Keratinocyte (primary cell): Measurements from ENCODE around the gene RNASE8. TPM values are rescaled to one million over a fixed set of nuclear protein-coding genes. Genes with fewer than 3 reads are reported as not detected.
A peak's percentile ranks its signal among the peaks of the same experiment; 100 is the strongest.

Source experiments
- DNase-seq: peaks from one replicate; pipeline ENCODE4 v3.0.0-alpha.2; 2011; ENCODE audit warnings: low read depth, missing footprints, low spot score
- FAIRE-seq: peaks from 2 replicates; lab custom pipeline; 2011; peaks lifted over from hg19 to GRCh38; lab: Jason Lieb, UNC
- H2AFZ ChIP-seq: 2 replicates; pipeline ENCODE4 v1.6.0; 2012; ENCODE audit warnings: low read length, control low read depth, inconsistent platforms; ENCODE audit not compliant: control insufficient read depth
- H3K27ac ChIP-seq: 2 replicates; pipeline ENCODE4 v1.5.1; 2011; ENCODE audit warnings: low read length; ENCODE audit not compliant: control insufficient read depth, insufficient read depth
- H3K27me3 ChIP-seq: 3 replicates; pipeline ENCODE4 v1.6.0; 2011; ENCODE audit warnings: low read length; ENCODE audit not compliant: control insufficient read depth, insufficient read depth; ENCODE audit errors: extremely low read depth
- H3K36me3 ChIP-seq, 2 experiments: 2 replicates in 1 of 2; 3 replicates in 1 of 2; pipeline ENCODE4 v1.5.1; 2011; ENCODE audit warnings: low read length in 2 of 2, mild to moderate bottlenecking in 1 of 2; ENCODE audit not compliant: control insufficient read depth in 2 of 2, insufficient read depth in 2 of 2; ENCODE audit errors: extremely low read depth in 1 of 2
- H3K4me1 ChIP-seq: 3 replicates; pipeline ENCODE4 v1.5.1; 2011; ENCODE audit warnings: low read length; ENCODE audit not compliant: control insufficient read depth, insufficient read depth; ENCODE audit errors: extremely low read depth
- H3K4me2 ChIP-seq: 3 replicates; pipeline ENCODE4 v1.6.0; 2011; ENCODE audit warnings: low read depth, low read length; ENCODE audit not compliant: control insufficient read depth, insufficient read depth; ENCODE audit errors: extremely low read depth
- H3K4me3 ChIP-seq, 3 experiments: fragments of 200-600 bp in 1 of 3; sonication (generic) in 1 of 3; 2 replicates in 2 of 3; 3 replicates in 1 of 3; pipeline ENCODE4 v1.5.1; 2011 to 2016; ENCODE audit warnings: low read length in 3 of 3, mild to moderate bottlenecking in 3 of 3, control low read depth in 2 of 3, inconsistent platforms in 1 of 3, low read depth in 1 of 3, mixed read lengths in 1 of 3, mixed run types in 1 of 3, moderate library complexity in 1 of 3; ENCODE audit not compliant: control insufficient read depth in 2 of 3, insufficient read depth in 2 of 3; ENCODE audit errors: extremely low read depth in 1 of 3
- H3K79me2 ChIP-seq: 2 replicates; pipeline ENCODE4 v1.6.0; 2012; ENCODE audit warnings: low read length; ENCODE audit not compliant: control insufficient read depth, insufficient read depth
- H3K9ac ChIP-seq: 3 replicates; pipeline ENCODE4 v1.6.0; 2011; ENCODE audit warnings: low read length; ENCODE audit not compliant: control insufficient read depth, insufficient read depth; ENCODE audit errors: extremely low read depth
- H3K9me1 ChIP-seq: 3 replicates; pipeline ENCODE4 v1.6.0; 2011; ENCODE audit warnings: low read length; ENCODE audit not compliant: control insufficient read depth, insufficient read depth; ENCODE audit errors: extremely low read depth
- H3K9me3 ChIP-seq: 2 replicates; pipeline ENCODE4 v1.5.1; 2012; ENCODE audit warnings: low read depth, low read length; ENCODE audit not compliant: control insufficient read depth
- H4K20me1 ChIP-seq: 3 replicates; pipeline ENCODE4 v1.6.0; 2011; ENCODE audit warnings: low read length; ENCODE audit not compliant: control insufficient read depth, insufficient read depth; ENCODE audit errors: extremely low read depth
- EZH2 ChIP-seq: IDR thresholded peaks from one replicate; pipeline ENCODE4 v1.6.1; 2012; ENCODE audit warnings: inconsistent platforms, mild to moderate bottlenecking, low read length, moderate library complexity
- dilution Hi-C: fragments of 300-500 bp; cut with MboI; formaldehyde crosslinking; loops from one replicate; pipeline ENCODE4 v1.7.0; 2020; ENCODE audit warnings: low sequenced_read_pairs; ENCODE audit not compliant: extremely low pct_ligation_motif_present
- polyA plus RNA-seq, 5 experiments: library from polyadenylated mRNA; depleted of rRNA in 3 of 5; stranded (reverse) in 3 of 5; stranded (forward) in 1 of 5; unstranded in 1 of 5; fragments of >200 nt; gene quantifications; 1 replicate in 1 of 5; 2 replicates in 3 of 5; 3 replicates in 1 of 5; pipeline versions ENCODE4 v1.2.1 to v1.2.3, GENCODE V29; 2011 to 2012; ENCODE audit warnings: missing spikeins in 2 of 5, low read depth in 1 of 5, low replicate concordance in 1 of 5
- TF ChIP-seq, protein P1 (sequence below), 3 experiments: IDR thresholded peaks in 1 of 3; conservative IDR thresholded peaks in 1 of 3; optimal IDR thresholded peaks in 1 of 3; 2 replicates in 2 of 3; 3 replicates in 1 of 3; pipeline versions ENCODE3 to v1.5.1; 2011; ENCODE audit warnings: low read length in 3 of 3, mild to moderate bottlenecking in 3 of 3, moderate library complexity in 2 of 3, control low read depth in 1 of 3, inconsistent platforms in 1 of 3; ENCODE audit not compliant: insufficient read depth in 2 of 3; ENCODE audit errors: extremely low read depth in 1 of 3

The RNASE8 gene
- polyA plus RNA-seq, 1 donor (not counting 4 experiments of a cell fraction or from before 2014, with no cell fraction given) = not detected

DNA sequence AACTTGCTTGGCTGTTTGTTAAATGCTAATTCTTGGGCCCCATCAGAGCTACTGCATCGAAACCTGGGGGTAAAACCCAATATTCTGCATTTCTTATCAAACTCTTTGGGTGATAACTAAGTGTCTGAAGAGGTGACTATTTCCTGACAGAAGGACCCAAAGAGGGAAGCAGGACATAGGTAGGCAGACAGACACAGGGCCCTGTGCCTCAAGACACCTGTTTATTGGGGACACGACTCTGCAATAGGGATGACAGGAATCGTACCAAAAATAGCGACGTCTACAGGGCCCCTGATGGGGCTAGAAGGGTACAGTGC lies 32.2 kb downstream of the RNASE8 start:
- Histone ChIP-seq H3K9ac (no peak overlapping the region), H3K4me1 (peaks cover 9% of the 10 kb centered on the region), H3K9me3 (no peaks in the 10 kb centered on the region), H3K4me2 (no peak overlapping the region), H3K79me2 (peaks cover 7% of the 10 kb centered on the region), H3K9me1 (no peaks in the 10 kb centered on the region), H3K4me3 (no peak overlapping the region), H3K27ac (no peak overlapping the region), H3K27me3 (no peaks in the 10 kb centered on the region), H4K20me1 (peaks cover 4% of the 10 kb centered on the region), H3K36me3 (peaks cover 18 to 23% of the 10 kb centered on the region in 2 experiments), H2AFZ (no peak overlapping the region)
- DNase-seq (no peak), FAIRE-seq (no peak)
- TF ChIP-seq EZH2 = no peak
- TF ChIP-seq, protein P1, sequence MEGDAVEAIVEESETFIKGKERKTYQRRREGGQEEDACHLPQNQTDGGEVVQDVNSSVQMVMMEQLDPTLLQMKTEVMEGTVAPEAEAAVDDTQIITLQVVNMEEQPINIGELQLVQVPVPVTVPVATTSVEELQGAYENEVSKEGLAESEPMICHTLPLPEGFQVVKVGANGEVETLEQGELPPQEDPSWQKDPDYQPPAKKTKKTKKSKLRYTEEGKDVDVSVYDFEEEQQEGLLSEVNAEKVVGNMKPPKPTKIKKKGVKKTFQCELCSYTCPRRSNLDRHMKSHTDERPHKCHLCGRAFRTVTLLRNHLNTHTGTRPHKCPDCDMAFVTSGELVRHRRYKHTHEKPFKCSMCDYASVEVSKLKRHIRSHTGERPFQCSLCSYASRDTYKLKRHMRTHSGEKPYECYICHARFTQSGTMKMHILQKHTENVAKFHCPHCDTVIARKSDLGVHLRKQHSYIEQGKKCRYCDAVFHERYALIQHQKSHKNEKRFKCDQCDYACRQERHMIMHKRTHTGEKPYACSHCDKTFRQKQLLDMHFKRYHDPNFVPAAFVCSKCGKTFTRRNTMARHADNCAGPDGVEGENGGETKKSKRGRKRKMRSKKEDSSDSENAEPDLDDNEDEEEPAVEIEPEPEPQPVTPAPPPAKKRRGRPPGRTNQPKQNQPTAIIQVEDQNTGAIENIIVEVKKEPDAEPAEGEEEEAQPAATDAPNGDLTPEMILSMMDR (optimal IDR thresholded peaks at IDR 0.05 in 1 of 3, IDR thresholded peaks at IDR 0.05 in 1 of 3, conservative IDR thresholded peaks at IDR 0.05 in 1 of 3; ENCODE audit: extremely low read depth in 1 of 3, insufficient read depth in 2 of 3, low read length in 3 of 3) = no peak
- dilution Hi-C loops = no loop called here

DNA sequence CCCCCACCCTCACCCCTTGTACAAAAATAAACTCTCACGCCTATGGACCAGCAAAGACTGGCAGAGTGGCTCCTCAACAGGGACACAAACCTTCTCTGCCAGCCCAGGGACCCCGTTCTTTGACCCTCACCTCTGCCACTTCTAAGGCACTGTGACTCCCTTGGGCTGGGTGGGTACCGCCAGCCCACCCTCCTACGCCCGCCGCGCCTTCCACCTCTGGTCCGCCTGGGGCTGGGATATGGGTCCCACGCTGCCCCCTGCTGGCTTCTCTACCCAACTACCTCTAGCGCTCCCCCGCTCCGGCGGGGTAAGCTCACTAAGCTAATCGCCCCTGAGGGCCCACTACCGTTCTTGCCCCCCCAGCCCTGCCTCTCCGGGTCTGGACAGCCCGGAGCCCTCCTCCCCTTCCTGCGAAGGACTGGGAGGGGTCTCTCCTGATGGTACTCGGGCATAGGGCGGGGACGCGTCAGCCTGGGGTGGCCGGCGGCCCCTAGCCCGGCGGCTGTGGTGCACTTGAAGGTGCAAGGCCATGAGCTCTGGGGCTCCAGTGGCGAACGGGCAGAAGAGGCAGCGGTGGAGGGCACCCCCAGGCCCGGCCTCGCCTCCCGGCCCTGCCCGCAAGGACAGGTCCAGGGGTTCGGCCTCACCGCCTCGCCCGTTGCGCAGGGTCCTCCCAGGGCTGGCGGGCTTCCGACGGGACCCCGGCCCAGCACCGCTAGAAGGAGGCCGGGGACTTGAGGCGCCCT lies 32.7 kb downstream of the RNASE8 start:
- Histone ChIP-seq H3K36me3 (peaks cover 18 to 23% of the 10 kb centered on the region in 2 experiments), H3K9me1 (no peaks in the 10 kb centered on the region), H3K4me1 (peaks cover 4% of the 10 kb centered on the region), H2AFZ (no peak overlapping the region), H3K27me3 (no peaks in the 10 kb centered on the region), H3K9me3 (no peaks in the 10 kb centered on the region), H3K27ac (no peak overlapping the region), H3K4me3 (no peak overlapping the region), H4K20me1 (peaks cover 4% of the 10 kb centered on the region), H3K9ac (no peak overlapping the region), H3K4me2 (no peak overlapping the region), H3K79me2 (peaks cover 9% of the 10 kb centered on the region)
- TF ChIP-seq EZH2 = no peak
- TF ChIP-seq, protein P1 (optimal IDR thresholded peaks at IDR 0.05 in 1 of 3, IDR thresholded peaks at IDR 0.05 in 1 of 3, conservative IDR thresholded peaks at IDR 0.05 in 1 of 3; ENCODE audit: extremely low read depth in 1 of 3, insufficient read depth in 2 of 3, low read length in 3 of 3) = peak; percentile 48 to 59 (median 50)
- dilution Hi-C loops = no loop called here
- DNase-seq = no peak
- no peak for FAIRE-seq
